GM18867 (cell line): Measurements from ENCODE around the gene SLC4A9.

ENCODE experiments used
- ATAC-seq: cut with Tn5 transposase; IDR thresholded peaks from one replicate; pipeline ENCODE4 v1.9.1; 2021; ENCODE audit warnings: mild to moderate bottlenecking, moderate library complexity; ENCODE audit not compliant: unreplicated experiment

Gene SLC4A9, protein sequence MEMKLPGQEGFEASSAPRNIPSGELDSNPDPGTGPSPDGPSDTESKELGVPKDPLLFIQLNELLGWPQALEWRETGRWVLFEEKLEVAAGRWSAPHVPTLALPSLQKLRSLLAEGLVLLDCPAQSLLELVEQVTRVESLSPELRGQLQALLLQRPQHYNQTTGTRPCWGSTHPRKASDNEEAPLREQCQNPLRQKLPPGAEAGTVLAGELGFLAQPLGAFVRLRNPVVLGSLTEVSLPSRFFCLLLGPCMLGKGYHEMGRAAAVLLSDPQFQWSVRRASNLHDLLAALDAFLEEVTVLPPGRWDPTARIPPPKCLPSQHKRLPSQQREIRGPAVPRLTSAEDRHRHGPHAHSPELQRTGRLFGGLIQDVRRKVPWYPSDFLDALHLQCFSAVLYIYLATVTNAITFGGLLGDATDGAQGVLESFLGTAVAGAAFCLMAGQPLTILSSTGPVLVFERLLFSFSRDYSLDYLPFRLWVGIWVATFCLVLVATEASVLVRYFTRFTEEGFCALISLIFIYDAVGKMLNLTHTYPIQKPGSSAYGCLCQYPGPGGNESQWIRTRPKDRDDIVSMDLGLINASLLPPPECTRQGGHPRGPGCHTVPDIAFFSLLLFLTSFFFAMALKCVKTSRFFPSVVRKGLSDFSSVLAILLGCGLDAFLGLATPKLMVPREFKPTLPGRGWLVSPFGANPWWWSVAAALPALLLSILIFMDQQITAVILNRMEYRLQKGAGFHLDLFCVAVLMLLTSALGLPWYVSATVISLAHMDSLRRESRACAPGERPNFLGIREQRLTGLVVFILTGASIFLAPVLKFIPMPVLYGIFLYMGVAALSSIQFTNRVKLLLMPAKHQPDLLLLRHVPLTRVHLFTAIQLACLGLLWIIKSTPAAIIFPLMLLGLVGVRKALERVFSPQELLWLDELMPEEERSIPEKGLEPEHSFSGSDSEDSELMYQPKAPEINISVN

DNA sequence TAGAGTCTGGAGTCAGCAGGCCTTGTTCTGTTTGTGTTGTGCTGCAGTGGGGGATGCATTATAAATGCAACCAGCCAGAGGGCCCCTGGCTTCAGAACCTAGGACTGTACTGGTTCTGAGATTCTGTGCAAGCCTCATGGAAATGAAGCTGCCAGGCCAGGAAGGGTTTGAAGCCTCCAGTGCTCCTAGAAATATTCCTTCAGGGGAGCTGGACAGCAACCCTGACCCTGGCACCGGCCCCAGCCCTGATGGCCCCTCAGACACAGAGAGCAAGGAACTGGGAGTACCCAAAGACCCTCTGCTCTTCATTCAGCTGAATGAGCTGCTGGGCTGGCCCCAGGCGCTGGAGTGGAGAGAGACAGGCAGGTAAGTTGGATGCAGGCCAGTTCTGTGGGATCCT is at the start of gene SLC4A9:
TSS of gene SLC4A9 (plus strand) at position 94 of the 400 bp plus-strand sequence. CDS start at position 137, 43 bp downstream.
- no peak for ATAC-seq

DNA sequence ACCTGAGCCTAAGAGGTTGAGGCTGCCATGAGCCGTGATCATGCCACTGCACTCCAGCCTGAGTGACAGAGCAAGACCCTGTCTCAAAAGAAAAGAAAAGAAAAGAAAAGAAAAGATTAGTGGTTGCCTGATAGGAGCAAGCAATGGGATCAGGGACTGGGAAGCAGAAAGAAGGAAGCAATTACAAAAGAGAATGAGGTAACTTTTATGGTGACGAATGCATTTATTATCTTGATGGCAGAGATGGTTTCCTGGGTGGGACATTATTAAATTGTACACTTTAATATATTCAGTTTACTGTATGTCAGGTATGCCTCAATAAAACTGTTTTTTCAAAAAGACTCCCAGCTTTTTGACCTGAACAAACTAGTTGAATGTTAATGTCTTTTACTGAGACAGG is 49.6 kb upstream of the SLC4A9 start:
- no peak for ATAC-seq

DNA sequence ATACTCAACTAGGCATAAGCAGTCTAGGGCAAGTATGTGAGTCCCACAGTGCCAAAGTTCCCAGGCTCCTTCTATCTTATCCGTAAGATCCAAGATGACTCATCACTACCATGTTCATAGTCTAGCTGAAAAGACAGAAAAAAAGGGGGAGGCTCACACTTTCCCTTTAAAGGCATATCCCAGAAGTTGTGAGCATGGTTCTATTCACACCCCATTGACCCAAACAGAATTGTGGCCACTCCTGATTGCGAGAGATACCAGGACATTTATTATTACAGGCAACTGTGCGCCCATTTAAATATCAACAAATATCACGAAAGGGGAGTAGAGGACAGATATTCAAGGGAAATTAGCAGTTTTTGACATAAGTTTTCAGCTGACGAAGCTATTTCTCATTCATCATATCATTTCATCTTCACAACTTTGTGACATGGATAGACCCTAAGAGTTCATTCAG is 49.0 kb upstream of the SLC4A9 start:
- ATAC-seq: no peak

DNA sequence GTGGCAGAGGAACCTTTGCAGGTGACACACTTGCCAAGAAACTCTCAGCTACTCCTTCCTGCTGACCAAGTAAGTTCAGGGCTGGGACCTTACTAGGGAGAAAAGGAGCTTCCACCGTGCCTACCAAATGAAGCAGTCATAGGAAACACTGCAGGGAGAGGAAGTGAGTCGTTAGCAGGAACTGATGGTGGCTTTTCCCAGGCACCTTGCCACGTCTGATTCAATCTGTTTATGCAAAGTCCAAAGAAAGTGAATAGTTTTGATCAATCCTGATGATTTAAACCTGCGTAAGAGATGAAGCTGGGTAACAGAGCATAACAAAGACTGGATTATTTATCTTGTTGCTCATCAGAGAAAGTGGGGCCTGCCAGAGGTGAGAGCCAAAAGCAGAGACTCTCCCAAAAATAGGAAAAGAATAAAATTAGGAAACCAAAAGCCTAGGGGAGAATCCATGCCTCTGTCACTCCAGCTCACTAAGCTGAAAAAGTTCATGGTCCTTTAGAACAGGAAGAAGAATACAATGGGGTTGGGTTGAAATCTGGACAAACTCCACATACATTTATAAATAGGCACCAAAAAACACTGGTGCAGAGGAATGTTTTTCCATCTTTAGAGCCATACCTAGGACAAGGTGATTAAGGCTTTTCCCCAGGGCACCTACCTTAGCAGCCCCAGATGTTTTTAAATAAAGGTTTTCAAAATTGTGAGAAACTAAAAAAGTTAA is 47.8 kb upstream of the SLC4A9 start:
- ATAC-seq: no peak

DNA sequence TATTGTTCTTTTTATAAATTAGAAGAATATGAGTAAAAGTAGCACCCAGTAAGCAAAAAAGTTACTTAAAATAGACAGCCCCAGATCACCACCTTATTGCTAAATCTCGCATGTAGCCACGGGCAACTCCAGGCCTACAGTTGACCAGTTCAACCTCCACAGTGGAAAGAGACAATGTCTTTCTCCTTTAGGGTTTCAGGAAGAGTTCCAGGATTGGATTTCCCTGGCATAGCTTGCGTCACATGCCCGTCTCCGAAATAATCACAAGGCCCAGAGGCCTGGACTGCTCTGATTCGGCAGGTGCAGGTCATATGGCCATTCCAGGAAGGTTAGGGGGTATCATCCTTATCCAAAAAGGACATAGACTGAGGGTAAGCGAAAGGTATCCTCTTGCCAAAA is 47.2 kb upstream of the SLC4A9 start:
- no peak for ATAC-seq

DNA sequence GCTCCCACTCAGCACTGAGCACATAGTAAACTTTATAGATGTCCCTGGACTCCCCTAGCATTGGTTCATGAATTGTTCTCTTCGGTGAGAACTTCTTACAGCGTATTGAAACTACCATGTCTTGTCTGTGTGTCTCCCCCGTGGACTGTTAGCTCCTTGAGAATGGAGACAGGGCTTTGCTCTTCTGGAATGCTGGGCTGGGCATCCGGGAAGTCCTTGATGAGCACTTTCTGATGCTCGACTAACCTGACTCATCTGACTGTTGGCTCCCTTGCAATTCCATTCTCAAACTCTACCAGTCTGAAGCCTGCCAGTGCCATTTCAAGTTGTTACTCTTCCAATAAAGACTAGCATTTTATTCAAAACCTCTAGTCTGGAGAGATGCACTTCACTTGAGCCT is 42.1 kb upstream of the SLC4A9 start:
- no peak for ATAC-seq

DNA sequence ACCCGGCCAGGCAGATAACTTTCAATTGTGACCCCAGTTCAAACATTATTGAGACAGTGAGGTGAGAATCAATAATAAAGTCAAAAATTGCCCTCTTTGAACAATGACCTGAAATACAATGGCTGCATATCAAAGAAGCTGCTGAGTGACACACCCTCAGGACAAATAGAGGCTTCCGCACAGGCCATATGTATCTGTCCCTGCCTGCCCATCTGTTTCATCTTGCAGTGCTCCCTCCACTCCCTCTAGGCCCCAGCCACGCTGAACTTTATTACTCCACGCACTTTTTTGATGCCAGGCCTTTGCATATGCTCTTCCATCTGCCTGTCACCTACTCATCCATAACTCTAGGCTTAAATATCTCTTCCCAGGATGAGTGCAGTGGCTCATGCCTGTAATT is 41.2 kb upstream of the SLC4A9 start:
- ATAC-seq: no peak

DNA sequence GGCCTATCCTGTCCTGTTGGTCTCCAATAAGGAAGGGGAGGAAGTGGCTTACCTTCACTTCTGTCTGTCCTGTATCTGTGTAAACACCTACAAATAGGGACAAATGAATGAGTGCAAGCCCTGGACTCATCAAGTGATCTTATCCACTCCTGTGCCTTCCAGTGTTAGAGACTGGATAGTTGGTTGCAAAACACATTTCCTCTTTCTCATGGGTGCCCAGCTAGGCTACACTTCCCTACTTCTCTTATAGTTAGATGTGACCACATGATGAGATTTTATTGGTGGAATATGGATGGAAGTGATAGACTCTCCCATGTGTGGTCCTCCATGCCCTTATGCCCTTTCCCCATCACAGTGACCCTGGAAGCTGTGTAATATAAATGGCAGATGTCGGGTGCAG is 40.2 kb upstream of the SLC4A9 start:
- ATAC-seq: no peak

DNA sequence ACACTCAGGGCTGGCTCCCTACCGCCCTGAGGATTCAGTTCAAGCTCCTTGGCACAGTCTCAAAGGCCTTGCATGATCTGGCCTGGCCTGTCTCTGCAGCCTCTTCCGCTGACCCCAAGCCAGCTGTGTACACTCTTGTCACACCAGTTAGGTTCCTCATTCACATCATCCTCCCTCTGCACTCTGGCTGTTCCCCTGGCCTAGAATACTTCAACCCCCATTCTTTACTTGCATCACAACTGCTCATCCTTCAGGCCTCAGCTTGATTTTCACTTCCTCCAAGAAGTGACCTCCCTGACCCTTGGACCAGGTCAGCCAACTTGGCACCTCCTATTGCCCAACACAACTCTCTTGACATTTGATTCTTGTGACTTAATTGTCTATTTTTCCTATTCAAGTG is 38.2 kb upstream of the SLC4A9 start:
- peak; percentile 51 for ATAC-seq

DNA sequence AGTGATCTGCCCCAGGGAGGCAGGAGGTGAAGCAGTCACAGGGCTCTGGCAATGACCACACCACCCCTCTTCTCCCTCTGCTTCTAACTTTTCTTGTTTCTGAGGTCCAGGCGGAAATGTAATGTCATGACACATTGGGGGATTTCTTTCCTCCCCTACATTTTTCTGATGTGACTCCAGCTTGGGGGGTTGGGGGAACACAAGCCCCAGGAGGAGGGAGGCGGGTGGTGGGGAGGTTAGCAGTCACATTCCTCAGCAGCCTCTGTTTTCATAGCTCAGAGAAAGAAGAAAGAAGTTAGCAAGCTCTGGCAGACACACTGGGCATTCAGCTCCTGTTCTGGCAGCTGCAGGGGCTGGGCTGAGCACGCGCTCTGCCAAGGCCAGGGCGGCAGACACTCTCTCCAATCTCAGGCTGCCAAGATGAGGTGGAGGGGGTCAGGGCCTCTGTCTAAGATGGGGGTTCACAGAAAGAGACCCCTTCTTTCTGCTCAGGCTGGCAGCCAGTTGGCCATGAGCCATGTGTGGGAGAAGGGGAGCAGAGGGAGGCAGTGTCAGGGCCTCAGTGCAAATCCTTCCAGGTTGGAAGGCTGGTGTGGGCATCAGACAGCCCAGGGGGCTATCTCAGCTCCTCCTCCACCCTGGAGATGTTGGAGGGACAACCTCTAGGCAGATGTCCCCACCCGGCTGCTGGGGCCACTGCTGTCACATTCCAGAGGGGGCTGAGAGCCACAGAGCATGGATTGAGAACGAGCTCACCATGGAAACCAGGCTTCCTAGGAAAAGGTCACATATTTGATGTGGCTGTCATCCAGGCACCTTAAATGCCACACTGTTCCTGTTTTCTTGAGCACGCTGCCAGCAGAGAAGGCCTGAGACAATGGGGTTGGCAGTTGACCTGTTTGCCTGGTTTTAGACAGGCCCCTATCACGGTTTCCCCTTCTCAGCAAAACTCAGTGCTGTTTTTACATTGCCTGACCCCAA is 37.0 kb upstream of the SLC4A9 start:
- ATAC-seq: no peak

DNA sequence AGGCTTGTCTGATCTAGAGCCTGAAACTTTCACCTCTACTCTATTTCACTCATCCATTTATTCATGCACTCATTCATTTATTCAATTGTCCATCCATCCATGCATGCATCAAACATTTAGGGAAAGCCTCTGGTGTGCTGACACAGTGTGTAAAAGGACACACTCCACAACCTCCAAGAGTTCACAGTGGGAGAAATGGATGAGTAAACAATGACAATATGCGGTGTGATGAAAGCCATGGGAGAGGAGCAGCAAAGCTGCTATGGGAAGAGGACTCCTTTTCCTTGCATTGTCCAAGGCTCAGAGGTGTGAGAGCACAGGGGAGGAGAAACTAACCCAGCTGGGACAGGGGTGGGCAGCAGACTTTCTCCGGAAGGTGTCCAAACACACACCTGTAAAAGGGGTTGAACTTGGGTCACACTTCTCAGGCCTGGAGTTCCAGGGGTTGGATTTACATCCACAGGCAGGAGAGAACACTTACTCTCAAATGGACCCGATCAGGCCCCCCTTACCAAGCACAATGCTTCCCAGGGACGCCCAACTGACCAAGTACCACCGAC is 35.9 kb upstream of the SLC4A9 start:
- ATAC-seq: no peak

DNA sequence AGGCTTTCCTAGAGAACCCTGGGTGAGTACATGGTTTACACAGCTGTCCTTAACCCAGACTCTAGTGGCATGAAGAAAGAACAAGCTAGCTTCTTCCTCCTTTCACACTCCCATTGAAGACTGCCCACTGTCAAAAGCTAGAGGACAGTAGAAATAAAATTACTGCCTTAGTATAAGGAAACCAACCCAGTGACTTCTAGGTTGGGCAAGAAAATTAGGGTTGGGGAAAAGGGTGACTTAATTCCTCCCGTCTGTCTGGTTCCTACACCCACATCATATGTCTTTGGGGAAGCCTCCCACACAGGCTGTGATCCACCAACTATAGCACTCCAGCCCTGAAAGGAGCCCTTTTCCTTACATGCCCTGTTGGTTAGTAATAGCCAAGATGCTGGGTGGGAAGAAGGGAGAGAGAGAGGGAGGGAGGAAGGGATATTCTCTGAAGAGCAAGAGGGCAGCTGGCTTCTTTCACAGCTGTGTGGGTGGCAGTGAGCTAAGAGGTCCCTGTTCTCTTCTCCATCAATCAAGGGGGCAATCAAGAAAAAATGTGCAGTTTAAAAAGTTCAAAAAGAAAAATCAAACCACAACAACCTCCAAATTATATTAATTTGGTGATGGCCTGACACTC is 35.3 kb upstream of the SLC4A9 start:
- ATAC-seq: no peak

DNA sequence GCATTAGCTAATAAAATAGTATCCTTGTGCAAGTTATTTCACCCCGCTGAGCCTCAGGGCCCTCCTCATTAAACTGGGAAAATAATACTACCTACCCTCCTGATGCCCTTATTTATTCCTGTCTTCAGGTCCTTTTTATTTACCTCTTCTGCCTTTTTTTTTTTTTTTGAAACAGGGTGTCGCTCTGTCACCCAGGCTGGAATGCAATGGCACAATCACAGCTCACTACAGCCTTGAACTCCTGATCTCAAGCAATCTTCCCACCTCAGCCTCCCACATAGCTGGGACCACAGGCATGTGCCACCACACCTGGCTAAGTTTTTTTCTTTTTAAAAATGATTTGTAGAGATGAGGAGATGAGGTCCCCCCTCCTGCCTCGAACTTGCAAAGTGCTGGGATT is 34.5 kb upstream of the SLC4A9 start:
- no peak for ATAC-seq

DNA sequence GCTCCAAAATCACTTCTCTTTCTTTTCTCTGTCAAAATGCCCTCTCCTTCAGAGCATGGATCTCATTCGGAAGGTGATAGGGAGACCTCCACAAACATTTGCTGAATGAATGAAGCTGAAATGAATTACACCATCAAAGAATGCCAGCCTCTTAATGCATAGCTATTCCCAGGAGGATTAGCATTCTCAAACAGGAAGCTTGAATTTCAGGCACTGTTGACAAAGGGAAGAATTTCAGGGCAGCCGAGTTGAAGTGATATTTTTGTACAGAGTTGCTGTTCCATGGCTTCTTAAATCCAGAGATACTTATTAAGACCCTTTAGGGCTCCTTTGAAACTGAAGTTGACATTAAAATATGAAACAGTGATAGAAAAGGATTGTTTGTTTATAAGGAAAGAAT is 32.4 kb upstream of the SLC4A9 start:
- ATAC-seq: no peak

DNA sequence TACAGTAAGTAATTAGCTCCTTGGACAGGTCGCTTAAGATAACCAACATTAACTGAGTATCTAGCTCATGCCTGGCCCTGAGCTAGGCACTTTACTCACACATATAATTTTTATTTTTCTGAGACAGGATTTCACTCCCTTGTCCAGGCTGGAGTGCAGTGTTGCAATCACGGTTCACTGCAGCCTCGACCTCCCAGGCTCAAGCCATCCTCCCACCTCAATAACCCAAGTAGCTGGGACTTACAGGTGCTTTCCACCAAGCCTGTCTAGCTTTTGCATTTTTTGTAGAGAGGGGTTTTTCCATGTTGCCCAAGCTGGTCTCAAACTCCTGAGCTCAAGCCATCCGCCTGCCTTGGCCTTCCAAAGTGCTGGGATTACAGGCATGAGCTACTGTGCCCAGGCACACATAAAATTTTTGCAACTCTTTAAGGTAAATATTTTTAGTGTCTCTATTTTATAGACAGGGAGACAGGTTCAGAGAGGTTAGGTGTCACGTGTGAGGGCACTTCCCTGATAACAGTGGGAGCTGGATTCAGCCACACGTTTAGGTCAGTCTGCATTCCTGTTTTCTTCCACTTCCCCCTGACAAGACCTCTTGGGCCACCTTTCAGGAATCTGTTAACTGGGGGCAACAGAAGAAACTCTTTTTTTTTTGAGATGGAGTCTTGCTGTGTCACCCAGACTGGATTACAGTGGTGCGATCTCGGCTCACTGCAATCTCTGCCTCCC is 31.8 kb upstream of the SLC4A9 start:
- ATAC-seq: no peak

DNA sequence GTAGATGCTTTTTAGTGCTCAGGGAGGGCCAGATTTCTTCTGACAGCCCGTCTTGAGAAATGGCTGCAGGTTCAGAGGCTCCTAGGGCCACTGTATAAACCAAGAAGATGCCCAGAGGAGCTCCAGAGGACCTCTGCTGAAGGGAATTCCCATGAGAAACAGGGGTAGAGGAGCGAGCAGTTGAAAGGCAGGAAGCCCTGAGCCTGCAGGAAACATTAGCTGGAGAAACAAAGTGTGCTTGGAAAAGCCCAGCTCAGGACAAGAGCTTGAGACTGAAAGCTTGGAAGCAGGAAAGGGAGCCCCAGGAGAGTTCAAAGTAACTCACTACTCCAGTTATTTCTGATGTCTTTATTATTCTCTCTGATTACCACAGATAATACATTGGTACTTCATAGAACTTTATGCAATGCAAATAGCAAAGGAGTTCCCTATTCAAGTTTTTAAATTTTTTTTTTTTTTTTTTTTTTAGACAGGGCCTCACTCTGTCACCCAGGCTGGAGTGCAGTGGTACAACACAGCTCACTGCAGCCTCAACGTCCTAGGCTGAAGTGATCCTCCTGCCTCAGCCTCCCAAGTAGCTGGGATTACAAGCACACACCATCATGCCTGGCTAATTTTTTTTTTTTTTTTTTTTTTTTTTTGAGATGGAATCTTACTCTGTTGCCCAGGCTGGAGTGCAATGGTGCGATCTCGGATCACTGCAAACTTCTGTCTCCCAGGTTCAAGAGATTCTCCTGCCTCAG is 30.1 kb upstream of the SLC4A9 start:
- no peak for ATAC-seq

DNA sequence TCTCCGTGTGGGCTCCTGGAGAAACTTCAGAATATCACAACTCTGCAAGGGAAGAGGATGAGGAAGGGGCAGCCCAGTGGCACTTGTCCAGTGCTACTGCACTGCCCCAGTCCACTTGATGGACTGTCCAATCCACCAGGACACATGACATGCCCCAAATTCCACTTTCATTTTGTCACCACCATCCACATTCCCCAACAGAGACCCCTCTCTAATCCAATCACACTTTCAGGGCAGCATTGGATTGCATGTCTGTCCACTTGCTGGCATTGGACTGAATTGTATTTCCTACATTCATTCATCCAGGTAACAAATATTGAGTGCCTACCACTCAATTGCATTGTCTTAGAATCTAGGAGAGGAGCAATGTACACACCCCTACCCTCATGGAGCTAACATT is 28.4 kb upstream of the SLC4A9 start:
- ATAC-seq: no peak

DNA sequence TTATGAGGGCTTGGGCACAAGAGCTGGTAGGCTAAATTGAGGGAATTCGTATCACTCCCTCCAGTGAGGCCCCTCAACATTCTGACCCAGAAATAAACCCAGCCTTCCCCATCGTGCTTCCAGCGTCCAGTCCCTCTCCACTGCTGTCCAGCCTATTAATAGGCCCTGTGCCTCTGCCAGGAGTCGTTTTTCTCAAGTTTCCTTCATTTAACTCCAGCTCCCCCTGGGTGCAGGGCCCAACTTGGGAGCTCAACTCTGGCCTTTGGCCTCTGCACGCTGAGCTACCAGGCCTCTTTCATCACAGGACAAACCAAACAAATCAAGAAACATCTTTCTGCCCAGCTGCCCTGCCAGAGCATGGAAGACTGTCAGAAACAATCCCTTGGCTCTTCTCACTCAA is 23.6 kb upstream of the SLC4A9 start:
- ATAC-seq: no peak
